ENCODE results near the gene DGCR8. TPM values are rescaled to one million over a fixed set of nuclear protein-coding genes. Genes with fewer than 3 reads are reported as not detected.

DGCR8 gene
- total RNA-seq, 1 donor from 2014 or later, result 26.5 TPM

- DNase-seq (ENCODE audit: low read depth), result no peak
- no peak overlapping the region for H3K4me3 ChIP-seq (ENCODE audit: low read depth, low read length)
- TF ChIP-seq CTCF (conservative IDR thresholded peaks at IDR 0.05; ENCODE audit: low read depth, low read length), result no peak
Measured at GRCh38 chr22:20057596-20058268, 22.3 kb upstream of the DGCR8 start.

- no peak overlapping the region for H3K4me3 ChIP-seq (ENCODE audit: low read depth, low read length)
- no peak for TF ChIP-seq CTCF (conservative IDR thresholded peaks at IDR 0.05; ENCODE audit: low read depth, low read length)
- no peak for DNase-seq (ENCODE audit: low read depth)
Measured at GRCh38 chr22:20058989-20059770, 20.9 kb upstream of the DGCR8 start.

GRCh38 chr22:20060700-20061480, 19.2 kb upstream of the DGCR8 start:
- TF ChIP-seq CTCF (conservative IDR thresholded peaks at IDR 0.05; ENCODE audit: low read depth, low read length), result no peak
- DNase-seq (ENCODE audit: low read depth), result no peak
- no peak overlapping the region for H3K4me3 ChIP-seq (ENCODE audit: low read depth, low read length)

- H3K4me3 ChIP-seq (ENCODE audit: low read depth, low read length), result no peak overlapping the region
- DNase-seq (ENCODE audit: low read depth), result no peak
- no peak for TF ChIP-seq CTCF (conservative IDR thresholded peaks at IDR 0.05; ENCODE audit: low read depth, low read length)
Measured at GRCh38 chr22:20061481-20061861, 18.6 kb upstream of the DGCR8 start.

- DNase-seq (ENCODE audit: low read depth), result no peak
- no peak overlapping the region for H3K4me3 ChIP-seq (ENCODE audit: low read depth, low read length)
- TF ChIP-seq CTCF (conservative IDR thresholded peaks at IDR 0.05; ENCODE audit: low read depth, low read length), result no peak
Measured at GRCh38 chr22:20062043-20062765, 17.8 kb upstream of the DGCR8 start.

GRCh38 chr22:20062766-20063083, 17.3 kb upstream of the DGCR8 start:
- DNase-seq (ENCODE audit: low read depth), result no peak
- TF ChIP-seq CTCF (conservative IDR thresholded peaks at IDR 0.05; ENCODE audit: low read depth, low read length), result no peak
- no peak overlapping the region for H3K4me3 ChIP-seq (ENCODE audit: low read depth, low read length)
